HepG2 (cell line): ENCODE measurements around the gene OCLN. TPM values are rescaled to one million over a fixed set of nuclear protein-coding genes. Genes with fewer than 3 reads are reported as not detected.

ENCODE experiments used
- ATAC-seq: fragments of 200-7000 bp; cut with Tn5 transposase; 3 replicates; pipeline ENCODE4 v1.9.1; 2020; ENCODE audit warnings: mild to moderate bottlenecking, moderate library complexity
- BruUV-seq: library from RNA; stranded (reverse); fragments of 400-500 nt; replicated peaks from 2 replicates; lab custom pipeline; 2021; lab: Mats Ljungman, UMichigan
- CTCF ChIA-PET: fragments of 300-600 bp; formaldehyde crosslinking; extraction: SDS; loops from one replicate; lab custom pipeline; 2021; ENCODE audit warnings: low total read pairs, inconsistent platforms, low intra/inter-chr PET ratio; lab: Yijun Ruan, JAX
- POLR2A ChIA-PET: fragments of 350-600 bp; sonication (Branson Sonifier 250); formaldehyde crosslinking; loops from one replicate; lab custom pipeline; 2020; ENCODE audit warnings: antibody characterized with exemption, inconsistent platforms; lab: Yijun Ruan, JAX
- DNase-seq: peaks from one replicate; pipeline ENCODE4 v3.0.0-alpha.2; 2015; ENCODE audit warnings: low spot score
- FAIRE-seq: peaks from 3 replicates; lab custom pipeline; 2011; peaks lifted over from hg19 to GRCh38; lab: Jason Lieb, UNC
- H2AFZ ChIP-seq: one replicate; pipeline ENCODE4 v1.6.1; 2011; ENCODE audit warnings: low read length, inconsistent platforms
- H3K27ac ChIP-seq: fragments of 300-600 bp; 3 replicates; pipeline ENCODE4 v1.8.0; 2011; ENCODE audit warnings: mixed run types, mild to moderate bottlenecking, mixed read lengths, low read length, inconsistent platforms; ENCODE audit not compliant: insufficient read depth; ENCODE audit errors: extremely low read length
- H3K27me3 ChIP-seq, 2 experiments: fragments of 200-600 bp in 1 of 2; 2 replicates in 1 of 2; 3 replicates in 1 of 2; pipeline versions ENCODE4 v1.6.0 to v1.8.0; 2011; ENCODE audit warnings: low read length in 2 of 2, mild to moderate bottlenecking in 2 of 2, moderate library complexity in 2 of 2, inconsistent platforms in 1 of 2; ENCODE audit not compliant: insufficient read depth in 2 of 2, control insufficient read depth in 1 of 2
- H3K36me3 ChIP-seq, 2 experiments: fragments of 200-600 bp in 1 of 2; replicated peaks in 1 of 2; 2 replicates in 1 of 2; 3 replicates in 1 of 2; pipeline versions ENCODE4 v1.5.1 to v1.8.0; 2011; ENCODE audit warnings: low read length in 2 of 2, inconsistent platforms in 1 of 2; ENCODE audit not compliant: insufficient read depth in 2 of 2, control insufficient read depth in 1 of 2
- H3K4me1 ChIP-seq: 2 replicates; pipeline ENCODE4 v1.5.1; 2012; ENCODE audit warnings: low read length, inconsistent platforms; ENCODE audit not compliant: insufficient read depth
- H3K4me2 ChIP-seq: 2 replicates; pipeline ENCODE4 v1.6.0; 2011; ENCODE audit warnings: low read depth, low read length, inconsistent platforms
- H3K4me3 ChIP-seq, 3 experiments: fragments of 200-600 bp in 1 of 3; sonication (generic), shearing (Covaris generic) in 1 of 3; replicated peaks in 1 of 3; 2 replicates each; pipeline ENCODE4 v1.5.1; 2011 to 2016; ENCODE audit warnings: low read length in 3 of 3, inconsistent platforms in 2 of 3, low read depth in 2 of 3, mild to moderate bottlenecking in 2 of 3, control low read depth in 1 of 3, mixed read lengths in 1 of 3; ENCODE audit not compliant: insufficient read depth in 1 of 3
- H3K79me2 ChIP-seq: one replicate; pipeline ENCODE4 v1.6.1; 2011; ENCODE audit warnings: low read length, inconsistent platforms; ENCODE audit not compliant: insufficient read depth
- H3K9ac ChIP-seq: 2 replicates; pipeline ENCODE4 v1.6.0; 2011; ENCODE audit warnings: mild to moderate bottlenecking, low read depth, low read length, inconsistent platforms; ENCODE audit not compliant: insufficient read depth
- H3K9me3 ChIP-seq: 2 replicates; pipeline ENCODE4 v1.5.1; 2012; ENCODE audit warnings: mild to moderate bottlenecking, low read length
- H4K20me1 ChIP-seq: 2 replicates; pipeline ENCODE4 v1.6.0; 2011; ENCODE audit warnings: inconsistent platforms, mild to moderate bottlenecking, low read length, moderate library complexity; ENCODE audit not compliant: insufficient read depth
- HOXA7 ChIP-seq: sonication (generic); formaldehyde crosslinking; IDR thresholded peaks from 2 replicates; pipeline ENCODE4 v1.8.1; 2022; ENCODE audit warnings: mild to moderate bottlenecking, missing genetic modification reagents, moderate library complexity
- IKZF4 ChIP-seq: sonication (generic); formaldehyde crosslinking; IDR thresholded peaks from 2 replicates; pipeline ENCODE4 v1.5.1; 2020; ENCODE audit warnings: borderline replicate concordance, mild to moderate bottlenecking, low read depth, missing genetic modification reagents; ENCODE audit errors: not compliant biosample characterization
- KMT2B ChIP-seq: IDR thresholded peaks from 2 replicates; pipeline ENCODE4 v1.6.1; 2016; ENCODE audit warnings: missing genetic modification reagents, missing compliant biosample characterization
- REXO4 ChIP-seq: sonication (generic); formaldehyde crosslinking; IDR thresholded peaks from 2 replicates; pipeline ENCODE4 v1.8.0; 2022; ENCODE audit warnings: missing genetic modification reagents, mild to moderate bottlenecking, borderline replicate concordance
- SAP130 ChIP-seq: IDR thresholded peaks from 2 replicates; pipeline ENCODE4 v1.6.1; 2016; ENCODE audit warnings: low read depth
- SOX6 ChIP-seq, 2 experiments: fragments of 450-650 bp in 1 of 2; sonication (generic) in 1 of 2; formaldehyde crosslinking in 1 of 2; IDR thresholded peaks; 2 replicates each; pipeline versions ENCODE4 v1.4.0 to v1.6.1; 2017 to 2020; ENCODE audit warnings: antibody characterized with exemption in 1 of 2, mild to moderate bottlenecking in 1 of 2, missing genetic modification reagents in 1 of 2
- SRSF9 ChIP-seq: fragments of 200-400 bp; formaldehyde crosslinking; IDR thresholded peaks from 2 replicates; pipeline ENCODE4 v1.6.1; 2018; ENCODE audit warnings: borderline replicate concordance, mild to moderate bottlenecking, low read depth, low read length; ENCODE audit not compliant: insufficient read depth, poor library complexity, severe bottlenecking
- ZMYM2 ChIP-seq: sonication (generic); formaldehyde crosslinking; IDR thresholded peaks from 2 replicates; pipeline ENCODE4 v1.8.0; 2022; ENCODE audit warnings: mild to moderate bottlenecking, missing genetic modification reagents
- ZNF598 ChIP-seq: sonication (generic); formaldehyde crosslinking; IDR thresholded peaks from 2 replicates; pipeline ENCODE4 v1.5.1; 2020; ENCODE audit warnings: mild to moderate bottlenecking, missing genetic modification reagents, borderline replicate concordance
- ZNF772 ChIP-seq: sonication (generic); formaldehyde crosslinking; IDR thresholded peaks from 2 replicates; pipeline ENCODE4 v1.5.0; 2020; ENCODE audit warnings: mild to moderate bottlenecking, missing genetic modification reagents
- WGBS: methylation state at CpG from one replicate; pipeline ENCODE4 v1.1.6; 2017; ENCODE audit warnings: low lambda C conversion rate; 5-methylcytosine and 5-hydroxymethylcytosine counted together
- in situ Hi-C: cut with HindIII; loops from 2 replicates; pipeline ENCODE4 v1.10.0; 2017; ENCODE audit warnings: low pct_unique_long_range_greater_than_20kb; ENCODE audit not compliant: extremely low pct_ligation_motif_present
- intact Hi-C: fragments of 100-400 bp; cut with micrococcal nuclease; formaldehyde crosslinking; loops from one replicate; pipeline ENCODE4 v1.10.0; 2022; ENCODE audit not compliant: unreplicated experiment
- polyA plus RNA-seq, 8 experiments: library from polyadenylated mRNA; depleted of rRNA in 3 of 8; stranded (reverse) in 7 of 8; unstranded in 1 of 8; fragments of >200 nt; fragmentation: Illumina TruSeq in 4 of 8; extraction: Trizol in 4 of 8; gene quantifications; 2 replicates each; pipeline versions ENCODE4 v1.2.1 to v1.2.3, GENCODE V29; 2011 to 2016; ENCODE audit warnings: low read depth in 4 of 8, missing spikeins in 1 of 8, mixed read lengths in 1 of 8; ENCODE audit not compliant: insufficient read depth in 1 of 8
- total RNA-seq, 5 experiments: library from RNA; depleted of rRNA; stranded (reverse); fragments of >200 nt; fragmentation: Illumina TruSeq; extraction: Trizol; gene quantifications; 2 replicates each; pipeline ENCODE4 v1.2.3, GENCODE V29; 2016; ENCODE audit warnings: low read depth in 1 of 5
- TF ChIP-seq, protein P1 (sequence below): IDR thresholded peaks from 2 replicates; pipeline ENCODE4 v1.6.1; 2016; ENCODE audit warnings: low read depth, control low read depth
- TF ChIP-seq, protein P2 (sequence below): sonication (generic); formaldehyde crosslinking; IDR thresholded peaks from 2 replicates; pipeline ENCODE4 v1.5.0; 2020; ENCODE audit warnings: mild to moderate bottlenecking, missing genetic modification reagents
- TF ChIP-seq, protein P3 (sequence below): sonication (generic); formaldehyde crosslinking; IDR thresholded peaks from 2 replicates; pipeline ENCODE4 v1.5.0; 2020; ENCODE audit warnings: missing genetic modification reagents
- TF ChIP-seq, protein P4 (sequence below): sonication (generic); formaldehyde crosslinking; IDR thresholded peaks from 2 replicates; pipeline ENCODE4 v1.9.0; 2021; ENCODE audit warnings: missing genetic modification reagents, borderline replicate concordance

Gene OCLN
- total and polyA plus RNA-seq, 2 of the 13 experiments (the other 11 are each of a cell fraction or from before 2014, with no cell fraction given): 24.1 to 34.8 TPM

DNA sequence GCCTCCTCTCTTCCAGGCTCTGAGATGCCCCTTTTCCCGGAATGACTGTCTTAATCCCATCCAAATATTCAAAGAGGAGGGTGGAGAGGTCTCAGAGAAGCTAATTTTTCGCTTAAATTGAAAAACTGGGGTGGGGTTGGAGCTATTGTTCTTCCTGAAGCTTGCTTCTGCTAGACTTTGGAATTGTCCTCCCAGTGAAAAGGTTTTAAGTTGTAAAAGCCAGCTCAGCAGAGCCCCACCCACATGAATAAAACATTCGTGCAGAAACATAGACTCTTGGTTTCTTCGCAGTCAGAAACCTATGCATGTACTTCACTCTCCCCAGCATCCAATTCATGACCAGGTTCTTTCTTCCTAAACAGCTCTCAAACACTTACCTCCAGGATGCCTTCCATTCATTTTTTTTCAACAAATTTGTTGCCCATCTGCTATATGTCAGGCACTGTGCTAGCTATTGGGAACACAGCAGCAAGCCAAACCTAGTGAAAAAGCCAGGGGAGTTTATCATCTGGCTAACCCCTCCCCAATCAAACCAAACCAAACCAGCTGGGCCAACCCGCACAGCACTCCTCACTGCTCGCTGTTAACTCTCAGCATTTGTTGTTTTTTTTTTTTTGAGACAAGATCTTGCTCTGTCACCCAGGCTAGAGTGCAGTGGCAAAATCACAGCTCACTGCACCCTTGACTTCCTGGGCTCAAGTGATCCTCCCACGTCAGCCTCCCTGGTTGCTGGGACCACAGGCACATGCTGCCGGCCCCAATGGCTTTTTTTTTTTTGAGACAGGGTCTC is 37.9 kb upstream of the OCLN start:
- H4K20me1 ChIP-seq: no peaks in the 10 kb centered on the region
- H3K36me3 ChIP-seq: no peaks in the 10 kb centered on the region
- intact Hi-C loops: loop anchor here (5.0 kb wide), 1 partner anchor 38 kb away; the partner anchor contains the start of gene OCLN
- peak overlapping the region; percentile 76 for H3K4me2 ChIP-seq
- in situ Hi-C loops: no loop called here
- H3K9ac ChIP-seq: peak overlapping the region; percentile 75
- no peaks in the 10 kb centered on the region for H3K79me2 ChIP-seq
- BruUV-seq: TSS peak; percentile 46
- FAIRE-seq (no peak), DNase-seq (peak; percentile 45), ATAC-seq (peak; percentile 69)
- peak overlapping the region; percentile 45 for H2AFZ ChIP-seq
- 4% methylated on average over 8 of the region's 8 CpGs for whole genome bisulfite sequencing
- H3K4me3 ChIP-seq: peak overlapping the region; percentile 49 to 63 (median 60); a peak in 5 of 6 replicates
- no peaks in the 10 kb centered on the region for H3K27me3 ChIP-seq
- peaks cover 68% of the 10 kb centered on the region for H3K4me1 ChIP-seq
- ChIA-PET CTCF (no interaction called here), POLR2A (interaction anchor here (0.9 to 3.9 kb wide), 9 partner anchors 11 to 105 kb away, joined by 3 to 31 read pairs (median 6); partner anchors contain the start of genes GTF2H2C and OCLN)
- peak overlapping the region; percentile 84 for H3K27ac ChIP-seq
- H3K9me3 ChIP-seq: no peaks in the 10 kb centered on the region
- no peak for TF ChIP-seq REXO4 (CRISPR knock-in tag)
- TF ChIP-seq, protein P1, sequence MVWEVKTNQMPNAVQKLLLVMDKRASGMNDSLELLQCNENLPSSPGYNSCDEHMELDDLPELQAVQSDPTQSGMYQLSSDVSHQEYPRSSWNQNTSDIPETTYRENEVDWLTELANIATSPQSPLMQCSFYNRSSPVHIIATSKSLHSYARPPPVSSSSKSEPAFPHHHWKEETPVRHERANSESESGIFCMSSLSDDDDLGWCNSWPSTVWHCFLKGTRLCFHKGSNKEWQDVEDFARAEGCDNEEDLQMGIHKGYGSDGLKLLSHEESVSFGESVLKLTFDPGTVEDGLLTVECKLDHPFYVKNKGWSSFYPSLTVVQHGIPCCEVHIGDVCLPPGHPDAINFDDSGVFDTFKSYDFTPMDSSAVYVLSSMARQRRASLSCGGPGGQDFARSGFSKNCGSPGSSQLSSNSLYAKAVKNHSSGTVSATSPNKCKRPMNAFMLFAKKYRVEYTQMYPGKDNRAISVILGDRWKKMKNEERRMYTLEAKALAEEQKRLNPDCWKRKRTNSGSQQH (CRISPR knock-in tag): peak; percentile 12; the same call in 1 of the 2 replicates
- TF ChIP-seq ZNF598 (CRISPR knock-in tag): no peak
- TF ChIP-seq, protein P2, sequence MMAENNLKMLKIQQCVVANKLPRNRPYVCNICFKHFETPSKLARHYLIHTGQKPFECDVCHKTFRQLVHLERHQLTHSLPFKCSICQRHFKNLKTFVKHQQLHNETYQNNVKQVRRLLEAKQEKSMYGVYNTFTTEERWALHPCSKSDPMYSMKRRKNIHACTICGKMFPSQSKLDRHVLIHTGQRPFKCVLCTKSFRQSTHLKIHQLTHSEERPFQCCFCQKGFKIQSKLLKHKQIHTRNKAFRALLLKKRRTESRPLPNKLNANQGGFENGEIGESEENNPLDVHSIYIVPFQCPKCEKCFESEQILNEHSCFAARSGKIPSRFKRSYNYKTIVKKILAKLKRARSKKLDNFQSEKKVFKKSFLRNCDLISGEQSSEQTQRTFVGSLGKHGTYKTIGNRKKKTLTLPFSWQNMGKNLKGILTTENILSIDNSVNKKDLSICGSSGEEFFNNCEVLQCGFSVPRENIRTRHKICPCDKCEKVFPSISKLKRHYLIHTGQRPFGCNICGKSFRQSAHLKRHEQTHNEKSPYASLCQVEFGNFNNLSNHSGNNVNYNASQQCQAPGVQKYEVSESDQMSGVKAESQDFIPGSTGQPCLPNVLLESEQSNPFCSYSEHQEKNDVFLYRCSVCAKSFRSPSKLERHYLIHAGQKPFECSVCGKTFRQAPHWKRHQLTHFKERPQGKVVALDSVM (CRISPR knock-in tag): no peak
- TF ChIP-seq, protein P3, sequence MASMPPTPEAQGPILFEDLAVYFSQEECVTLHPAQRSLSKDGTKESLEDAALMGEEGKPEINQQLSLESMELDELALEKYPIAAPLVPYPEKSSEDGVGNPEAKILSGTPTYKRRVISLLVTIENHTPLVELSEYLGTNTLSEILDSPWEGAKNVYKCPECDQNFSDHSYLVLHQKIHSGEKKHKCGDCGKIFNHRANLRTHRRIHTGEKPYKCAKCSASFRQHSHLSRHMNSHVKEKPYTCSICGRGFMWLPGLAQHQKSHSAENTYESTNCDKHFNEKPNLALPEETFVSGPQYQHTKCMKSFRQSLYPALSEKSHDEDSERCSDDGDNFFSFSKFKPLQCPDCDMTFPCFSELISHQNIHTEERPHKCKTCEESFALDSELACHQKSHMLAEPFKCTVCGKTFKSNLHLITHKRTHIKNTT: no peak
- TF ChIP-seq, protein P4, sequence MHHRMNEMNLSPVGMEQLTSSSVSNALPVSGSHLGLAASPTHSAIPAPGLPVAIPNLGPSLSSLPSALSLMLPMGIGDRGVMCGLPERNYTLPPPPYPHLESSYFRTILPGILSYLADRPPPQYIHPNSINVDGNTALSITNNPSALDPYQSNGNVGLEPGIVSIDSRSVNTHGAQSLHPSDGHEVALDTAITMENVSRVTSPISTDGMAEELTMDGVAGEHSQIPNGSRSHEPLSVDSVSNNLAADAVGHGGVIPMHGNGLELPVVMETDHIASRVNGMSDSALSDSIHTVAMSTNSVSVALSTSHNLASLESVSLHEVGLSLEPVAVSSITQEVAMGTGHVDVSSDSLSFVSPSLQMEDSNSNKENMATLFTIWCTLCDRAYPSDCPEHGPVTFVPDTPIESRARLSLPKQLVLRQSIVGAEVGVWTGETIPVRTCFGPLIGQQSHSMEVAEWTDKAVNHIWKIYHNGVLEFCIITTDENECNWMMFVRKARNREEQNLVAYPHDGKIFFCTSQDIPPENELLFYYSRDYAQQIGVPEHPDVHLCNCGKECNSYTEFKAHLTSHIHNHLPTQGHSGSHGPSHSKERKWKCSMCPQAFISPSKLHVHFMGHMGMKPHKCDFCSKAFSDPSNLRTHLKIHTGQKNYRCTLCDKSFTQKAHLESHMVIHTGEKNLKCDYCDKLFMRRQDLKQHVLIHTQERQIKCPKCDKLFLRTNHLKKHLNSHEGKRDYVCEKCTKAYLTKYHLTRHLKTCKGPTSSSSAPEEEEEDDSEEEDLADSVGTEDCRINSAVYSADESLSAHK (CRISPR knock-in tag): no peak
- no peak for TF ChIP-seq SRSF9
- TF ChIP-seq KMT2B (CRISPR knock-in tag): 0 out of 2 replicates have a peak, but pooled peaks have one; percentile 7
- TF ChIP-seq ZMYM2 (CRISPR knock-in tag): no peak; the same call in 1 of the 2 replicates
- TF ChIP-seq HOXA7 (CRISPR knock-in tag): no peak
- peak; percentile 19; the same call in 1 of the 2 replicates for TF ChIP-seq SAP130
- TF ChIP-seq SOX6 (IDR thresholded peaks at IDR 0.05): no peak
- TF ChIP-seq SOX6 (CRISPR knock-in tag; IDR thresholded peaks at IDR 0.05): no peak
- no peak for TF ChIP-seq IKZF4 (CRISPR knock-in tag)
- TF ChIP-seq ZNF772: 0 out of 2 replicates have a peak, but pooled peaks have one; percentile 26
